Midbrain (tissue), 1 donor: ENCODE measurements around the gene BARX1.

Experiments used
- DNase-seq: peaks from one replicate; lab custom pipeline; 2025; lab: John Stamatoyannopoulos, UW

The BARX1 gene

GRCh38 chr9:93917121-93917853, 37.9 kb downstream of the BARX1 start:
- DNase-seq, result no peak

- DNase-seq, result no peak
Observed at GRCh38 chr9:93916358-93916757, 38.8 kb downstream of the BARX1 start.

GRCh38 chr9:93911801-93912554, 43.2 kb downstream of the BARX1 start:
- no peak for DNase-seq

- no peak for DNase-seq
Observed at GRCh38 chr9:93911136-93911745, 43.9 kb downstream of the BARX1 start.

- DNase-seq, result no peak
Observed at GRCh38 chr9:93910598-93910997, 44.6 kb downstream of the BARX1 start.

GRCh38 chr9:93910196-93910595, 45.0 kb downstream of the BARX1 start:
- no peak for DNase-seq

- no peak for DNase-seq
Observed at GRCh38 chr9:93909242-93909616, 45.9 kb downstream of the BARX1 start.

GRCh38 chr9:93908591-93909241, 46.4 kb downstream of the BARX1 start:
- no peak for DNase-seq

GRCh38 chr9:93907551-93908199, 47.5 kb downstream of the BARX1 start:
- no peak for DNase-seq

GRCh38 chr9:93906195-93906880, 48.8 kb downstream of the BARX1 start:
- no peak for DNase-seq

GRCh38 chr9:93905473-93906133, 49.6 kb downstream of the BARX1 start:
- DNase-seq, result no peak

GRCh38 chr9:93904649-93905472, 50.3 kb downstream of the BARX1 start:
- DNase-seq, result no peak

- DNase-seq, result no peak
Observed at GRCh38 chr9:93903886-93904648, 51.1 kb downstream of the BARX1 start.

- DNase-seq, result no peak
Observed at GRCh38 chr9:93902780-93903655, 52.1 kb downstream of the BARX1 start.

- DNase-seq, result no peak
Observed at GRCh38 chr9:93902051-93902779, 52.9 kb downstream of the BARX1 start.
